Vagina (tissue), 2 donors: Measurements from ENCODE around the gene FGF2.

Experiments
- CTCF ChIP-seq, 3 experiments: fragments of 450-650 bp in 2 of 3; fragments of 200-600 bp in 1 of 3; sonication (generic) in 1 of 3; IDR thresholded peaks; one replicate each; pipeline ENCODE4 v1.5.1; 2017 to 2019; ENCODE audit warnings: antibody characterized with exemption in 3 of 3, mild to moderate bottlenecking in 2 of 3, moderate library complexity in 2 of 3
- POLR2A ChIP-seq, 2 donors: fragments of 450-650 bp; IDR thresholded peaks; one replicate each; pipeline ENCODE4 v1.6.1; 2017; ENCODE audit warnings: antibody characterized with exemption in 2 of 2, mild to moderate bottlenecking in 2 of 2, moderate library complexity in 2 of 2

GRCh38 chr4:122912810-122913575 is 86.4 kb downstream of the FGF2 start:
- TF ChIP-seq CTCF (IDR thresholded peaks at IDR 0.05) (no peak), POLR2A (IDR thresholded peaks at IDR 0.05) (no peak)
